K562 (cell line): ENCODE results near the gene OVCH2. TPM values are rescaled to one million over a fixed set of nuclear protein-coding genes. Genes with fewer than 3 reads are reported as not detected.

Experiments
- ATAC-seq: fragments of 200-7000 bp; cut with Tn5 transposase; 3 replicates; pipeline ENCODE4 v1.9.1; 2020; ENCODE audit warnings: moderate library complexity
- BruUV-seq: library from RNA; stranded (reverse); fragments of 400-500 nt; replicated peaks from 2 replicates; lab custom pipeline; 2021; lab: Mats Ljungman, UMichigan
- CTCF ChIA-PET: fragments of 300-600 bp; formaldehyde crosslinking; extraction: SDS; loops from one replicate; lab custom pipeline; 2021; ENCODE audit warnings: low intra/inter-chr PET ratio; lab: Yijun Ruan, JAX
- POLR2A ChIA-PET: fragments of 300-600, 350-650 bp; sonication (Branson Sonifier 250); formaldehyde crosslinking; extraction: SDS; loops from one replicate; lab custom pipeline; 2021; ENCODE audit warnings: antibody characterized with exemption, inconsistent platforms; lab: Yijun Ruan, JAX
- DNase-seq, 4 experiments: peaks; one replicate each; pipeline versions ENCODE4 v3.0.0 to v3.0.0-alpha.2; 2011 to 2018; ENCODE audit warnings: low spot score in 3 of 4, mixed read lengths in 3 of 4; ENCODE audit errors: extremely low read depth in 1 of 4
- FAIRE-seq: peaks from 2 replicates; lab custom pipeline; 2011; peaks lifted over from hg19 to GRCh38; lab: Jason Lieb, UNC
- H2AFZ ChIP-seq: 2 replicates; pipeline ENCODE4 v1.6.0; 2011; ENCODE audit warnings: low read depth, low read length, control low read depth, inconsistent platforms
- H3K27ac ChIP-seq: fragments of 200-600 bp; 3 replicates; pipeline ENCODE4 v1.8.0; 2011; ENCODE audit warnings: low read depth, mild to moderate bottlenecking, control low read depth, inconsistent platforms, low read length, moderate library complexity, mixed read lengths; ENCODE audit errors: extremely low read depth
- H3K27me3 ChIP-seq, 2 experiments: fragments of 300-600 bp in 1 of 2; 2 replicates in 1 of 2; 3 replicates in 1 of 2; pipeline versions ENCODE4 v1.6.0 to v1.8.0; 2011; ENCODE audit warnings: inconsistent platforms in 2 of 2, low read length in 2 of 2, mild to moderate bottlenecking in 1 of 2, mixed read lengths in 1 of 2, moderate library complexity in 1 of 2; ENCODE audit not compliant: control insufficient read depth in 2 of 2, insufficient read depth in 2 of 2
- H3K36me3 ChIP-seq: fragments of 300-600 bp; 3 replicates; pipeline ENCODE4 v1.8.0; 2011; ENCODE audit warnings: mild to moderate bottlenecking, low read length, inconsistent platforms; ENCODE audit not compliant: control insufficient read depth, insufficient read depth
- H3K4me1 ChIP-seq, 2 experiments: fragments of 200-600 bp in 1 of 2; replicated peaks in 1 of 2; 2 replicates in 1 of 2; 3 replicates in 1 of 2; pipeline versions ENCODE4 v1.5.1 to v1.8.0; 2011; ENCODE audit warnings: inconsistent platforms in 2 of 2, low read length in 2 of 2, mild to moderate bottlenecking in 1 of 2, mixed read lengths in 1 of 2, moderate library complexity in 1 of 2; ENCODE audit not compliant: control insufficient read depth in 2 of 2, insufficient read depth in 2 of 2
- H3K4me2 ChIP-seq: 2 replicates; pipeline ENCODE4 v1.6.1; 2011; ENCODE audit warnings: low read length, control low read depth, inconsistent platforms, mixed read lengths; ENCODE audit not compliant: insufficient read depth
- H3K4me3 ChIP-seq: fragments of 200-600 bp; sonication (generic), shearing (Covaris generic); 2 replicates; pipeline ENCODE4 v1.5.1; 2016; ENCODE audit warnings: control low read depth, inconsistent platforms
- H3K79me2 ChIP-seq: fragments of 200-600 bp; 3 replicates; pipeline ENCODE4 v1.8.0; 2011; ENCODE audit warnings: low read length, inconsistent platforms; ENCODE audit not compliant: control insufficient read depth, insufficient read depth
- H3K9ac ChIP-seq, 2 experiments: 2 replicates each; pipeline versions ENCODE4 v1.6.0 to v1.6.1; 2011; ENCODE audit warnings: low read depth in 2 of 2, low read length in 2 of 2, control low read depth in 1 of 2, inconsistent platforms in 1 of 2, mild to moderate bottlenecking in 1 of 2, mixed read lengths in 1 of 2; ENCODE audit not compliant: insufficient read depth in 1 of 2
- H3K9me1 ChIP-seq: one replicate; pipeline ENCODE4 v1.6.0; 2011; ENCODE audit warnings: inconsistent platforms, mild to moderate bottlenecking, low read length, moderate library complexity; ENCODE audit not compliant: control insufficient read depth, insufficient read depth
- H3K9me3 ChIP-seq: replicated peaks from 2 replicates; pipeline ENCODE4 v1.5.1; 2011; ENCODE audit warnings: low read depth, low read length, inconsistent platforms; ENCODE audit not compliant: control insufficient read depth, insufficient read depth
- H4K20me1 ChIP-seq: replicated peaks from 2 replicates; pipeline ENCODE4 v1.6.1; 2011; ENCODE audit warnings: low read length, inconsistent platforms, mixed read lengths; ENCODE audit not compliant: control insufficient read depth, insufficient read depth
- CBFB ChIP-seq: sonication (generic); formaldehyde crosslinking; IDR thresholded peaks from 2 replicates; pipeline ENCODE4 v1.4.0; 2020; ENCODE audit warnings: mild to moderate bottlenecking, missing genetic modification reagents
- CREB5 ChIP-seq: fragments of 250-450 bp; sonication (Bioruptor Pico); IDR thresholded peaks from 2 replicates; pipeline ENCODE4 v1.5.0; 2020; ENCODE audit warnings: mild to moderate bottlenecking
- E2F6 ChIP-seq, 2 experiments: IDR thresholded peaks; 2 replicates each; pipeline ENCODE4 v1.6.1; 2011; ENCODE audit warnings: borderline replicate concordance in 1 of 2, control low read depth in 1 of 2, low read depth in 1 of 2, low read length in 1 of 2, mild to moderate bottlenecking in 1 of 2, mixed read lengths in 1 of 2, moderate library complexity in 1 of 2; ENCODE audit not compliant: insufficient read depth in 1 of 2, insufficient read length in 1 of 2, poor library complexity in 1 of 2, severe bottlenecking in 1 of 2; ENCODE audit errors: extremely low read depth in 1 of 2
- MLX ChIP-seq, 2 experiments: fragments of 450-650 bp in 1 of 2; sonication (generic) in 1 of 2; formaldehyde crosslinking; conservative IDR thresholded peaks; 2 replicates each; pipeline versions ENCODE4 v1.4.0 to v1.8.1; 2020 to 2022; ENCODE audit warnings: mild to moderate bottlenecking in 1 of 2, missing genetic modification reagents in 1 of 2
- NCOA1 ChIP-seq: fragments of 450-650 bp; IDR thresholded peaks from 2 replicates; pipeline ENCODE4 v1.6.1; 2016; ENCODE audit warnings: low read depth
- PPARD ChIP-seq: fragments of 250-450 bp; sonication (Bioruptor Pico); IDR thresholded peaks from 2 replicates; pipeline ENCODE4 v1.8.0; 2022; ENCODE audit warnings: inconsistent platforms, mild to moderate bottlenecking, moderate library complexity
- RCOR1 ChIP-seq, 2 experiments: IDR thresholded peaks; 2 replicates each; pipeline ENCODE4 v1.6.1; 2012; ENCODE audit warnings: low read depth in 2 of 2, low read length in 2 of 2, borderline replicate concordance in 1 of 2, improper control_type of control experiment in 1 of 2
- SIN3A ChIP-seq, 2 experiments: fragments of 150-350 bp in 1 of 2; IDR thresholded peaks; 2 replicates each; pipeline ENCODE4 v1.6.1; 2011 to 2016; ENCODE audit warnings: borderline replicate concordance in 2 of 2, low read depth in 2 of 2, low read length in 2 of 2, mild to moderate bottlenecking in 2 of 2, moderate library complexity in 2 of 2; ENCODE audit not compliant: control insufficient read depth in 1 of 2
- TARDBP ChIP-seq: fragments of 450-650 bp; IDR thresholded peaks from 2 replicates; pipeline ENCODE4 v1.6.1; 2016
- U2AF2 ChIP-seq: fragments of 200-400 bp; formaldehyde crosslinking; optimal IDR thresholded peaks from 2 replicates; pipeline ENCODE3; 2017; ENCODE audit warnings: low read depth, mild to moderate bottlenecking, low read length
- WGBS: fragments of 100-300 bp; shearing (Covaris generic); methylation state at CpG from one replicate; pipeline ENCODE4 v1.1.6; 2016; ENCODE audit warnings: low coverage, mixed read lengths; ENCODE audit not compliant: insufficient coverage; ENCODE audit errors: missing lambda C conversion rate; 5-methylcytosine and 5-hydroxymethylcytosine counted together
- in situ Hi-C: fragments of 300-500 bp; cut with MboI; formaldehyde crosslinking; loops from 4 replicates; pipeline ENCODE4 v1.15.0; 2018; ENCODE audit warnings: inconsistent platforms, mixed read lengths
- intact Hi-C: fragments of 100-400 bp; cut with micrococcal nuclease; formaldehyde crosslinking; loops from 2 replicates; pipeline ENCODE4 v1.14.2; 2022
- polyA plus RNA-seq, 8 experiments: library from polyadenylated mRNA; depleted of rRNA in 4 of 8; stranded (reverse) in 5 of 8; unstranded in 3 of 8; fragments of >200 nt; fragmentation: Nextera tagmentation in 2 of 8; fragmentation: Illumina TruSeq in 1 of 8; extraction: Ambion mirVana in 2 of 8; extraction: Trizol in 1 of 8; gene quantifications; 2 replicates each; pipeline versions ENCODE4 v1.2.1 to v1.2.3, GENCODE V29; 2011 to 2014; ENCODE audit warnings: inconsistent platforms in 1 of 8, missing spikeins in 1 of 8
- total RNA-seq, 7 experiments: library from RNA; depleted of rRNA in 6 of 7; stranded (reverse); fragments of >200 nt in 6 of 7; fragmentation: Illumina TruSeq in 2 of 7; extraction: Trizol in 2 of 7; gene quantifications; 2 replicates each; pipeline versions ENCODE4 v1.2.1 to v1.2.3, GENCODE V29; 2011 to 2021; ENCODE audit warnings: low replicate concordance in 1 of 7

Gene OVCH2
- total and polyA plus RNA-seq, 9 of the 15 experiments (the other 6 are each of a cell fraction or from before 2014, with no cell fraction given), result not detected

GRCh38 chr11:7648264-7648663, 58.0 kb downstream of the OVCH2 start:
- ATAC-seq (no peak), FAIRE-seq (no peak), DNase-seq (no peak)
- Histone ChIP-seq H3K27me3 (peaks cover 0 to 10% of the 10 kb centered on the region in 2 experiments; a peak in 2 of 5 replicates), H3K9ac (no peak overlapping the region), H3K27ac (no peak overlapping the region), H3K9me1 (no peaks in the 10 kb centered on the region), H3K79me2 (no peaks in the 10 kb centered on the region), H3K9me3 (no peaks in the 10 kb centered on the region), H3K4me3 (no peak overlapping the region), H2AFZ (no peak overlapping the region), H3K4me2 (no peak overlapping the region), H3K36me3 (no peaks in the 10 kb centered on the region), H4K20me1 (no peaks in the 10 kb centered on the region), H3K4me1 (peaks cover 9 to 10% of the 10 kb centered on the region in 2 experiments; a peak in 3 of 5 replicates)
- WGBS, result 0% methylated on average over 1 of the region's 3 CpGs
- CTCF ChIA-PET, result no interaction called here
- no TSS peak for BruUV-seq
- POLR2A ChIA-PET, result no interaction called here
- in situ Hi-C loops, result no loop called here
- no peak for TF ChIP-seq E2F6 (IDR thresholded peaks at IDR 0.05; ENCODE audit: borderline replicate concordance in 1 of 2, extremely low read depth in 1 of 2, insufficient read depth in 1 of 2, insufficient read length in 1 of 2, low read depth in 1 of 2, low read length in 1 of 2, poor library complexity in 1 of 2, severe bottlenecking in 1 of 2)
- no peak for TF ChIP-seq CBFB
- TF ChIP-seq SIN3A (IDR thresholded peaks at IDR 0.05; ENCODE audit: borderline replicate concordance in 2 of 2, control insufficient read depth in 1 of 2, low read depth in 2 of 2, low read length in 2 of 2), result no peak
- TF ChIP-seq U2AF2, result no peak
- TF ChIP-seq PPARD, result no peak
- TF ChIP-seq MLX (CRISPR knock-in tag; conservative IDR thresholded peaks at IDR 0.05), result no peak
- no peak for TF ChIP-seq NCOA1
- no peak for TF ChIP-seq TARDBP
- no peak for TF ChIP-seq CREB5 (CRISPR knock-in tag)
- TF ChIP-seq RCOR1 (IDR thresholded peaks at IDR 0.05; ENCODE audit: borderline replicate concordance in 1 of 2, low read depth in 2 of 2, low read length in 2 of 2), result no peak
- intact Hi-C loops, result no loop called here
